GM12878 (cell line): Measurements from ENCODE around the gene CTIF. TPM values are rescaled to one million over a fixed set of nuclear protein-coding genes. Genes with fewer than 3 reads are reported as not detected.

Source experiments
- ATAC-seq: fragments of 200-7000 bp; cut with Tn5 transposase; 3 replicates; pipeline ENCODE4 v1.9.1; 2020; ENCODE audit warnings: mild to moderate bottlenecking, moderate library complexity
- BruUV-seq: library from RNA; stranded (reverse); fragments of 400-500 nt; replicated peaks from 2 replicates; lab custom pipeline; 2021; lab: Mats Ljungman, UMichigan
- CTCF ChIA-PET: fragments of 300-600 bp; sonication (Branson Sonifier 250); formaldehyde crosslinking; extraction: SDS; loops from one replicate; lab custom pipeline; 2021; ENCODE audit warnings: inconsistent platforms; lab: Yijun Ruan, JAX
- POLR2A ChIA-PET: fragments of 350-600 bp; formaldehyde crosslinking; extraction: SDS; loops from one replicate; lab custom pipeline; 2021; ENCODE audit warnings: inconsistent platforms; lab: Charles Lee
- RAD21 ChIA-PET: fragments of 300-600 bp; sonication (Branson Sonifier 250); formaldehyde crosslinking; loops from one replicate; lab custom pipeline; 2023; ENCODE audit warnings: antibody characterized with exemption; ENCODE audit not compliant: unreplicated experiment; lab: Charles Lee
- SMC1A ChIA-PET: fragments of 300-600 bp; sonication (Branson Sonifier 250); formaldehyde crosslinking; loops from one replicate; lab custom pipeline; 2023; ENCODE audit not compliant: unreplicated experiment, uncharacterized antibody; lab: Charles Lee
- DNase-seq: peaks from one replicate; pipeline ENCODE4 v3.0.0-alpha.2; 2011; ENCODE audit warnings: low read depth, low spot score
- FAIRE-seq: peaks from 3 replicates; lab custom pipeline; 2011; peaks lifted over from hg19 to GRCh38; lab: Jason Lieb, UNC
- H2AFZ ChIP-seq: 2 replicates; pipeline ENCODE4 v1.6.0; 2011; ENCODE audit warnings: low read depth, low read length, control low read depth; ENCODE audit not compliant: control insufficient read depth
- H3K27ac ChIP-seq: 2 replicates; pipeline ENCODE4 v1.5.1; 2011; ENCODE audit warnings: control low read depth; ENCODE audit not compliant: control insufficient read depth, insufficient read depth
- H3K27me3 ChIP-seq, 2 experiments: replicated peaks in 1 of 2; 2 replicates each; pipeline versions ENCODE4 v1.6.0 to v1.6.1; 2011; ENCODE audit warnings: low read length in 1 of 2; ENCODE audit not compliant: control insufficient read depth in 2 of 2, insufficient read depth in 2 of 2
- H3K36me3 ChIP-seq, 2 experiments: 2 replicates each; pipeline ENCODE4 v1.5.1; 2011; ENCODE audit warnings: low read length in 1 of 2; ENCODE audit not compliant: control insufficient read depth in 2 of 2, insufficient read depth in 2 of 2
- H3K4me1 ChIP-seq: 2 replicates; pipeline ENCODE4 v1.6.1; 2011; ENCODE audit warnings: mild to moderate bottlenecking, low read length, moderate library complexity, mixed read lengths; ENCODE audit not compliant: control insufficient read depth, insufficient read depth
- H3K4me2 ChIP-seq: 2 replicates; pipeline ENCODE4 v1.6.0; 2011; ENCODE audit warnings: control low read depth; ENCODE audit not compliant: control insufficient read depth, insufficient read depth
- H3K4me3 ChIP-seq: fragments of 200-600 bp; sonication (generic); 2 replicates; pipeline ENCODE4 v1.5.1; 2016
- H3K79me2 ChIP-seq: 2 replicates; pipeline ENCODE4 v1.6.0; 2011; ENCODE audit warnings: low read length; ENCODE audit not compliant: control insufficient read depth, insufficient read depth
- H3K9ac ChIP-seq: 2 replicates; pipeline ENCODE4 v1.8.0; 2011; ENCODE audit warnings: low read length, control low read depth, mixed read lengths; ENCODE audit not compliant: control insufficient read depth, insufficient read depth
- H3K9me3 ChIP-seq: replicated peaks from 3 replicates; pipeline ENCODE4 v1.5.1; 2011; ENCODE audit warnings: mild to moderate bottlenecking, low read length; ENCODE audit not compliant: control insufficient read depth, insufficient read depth
- H4K20me1 ChIP-seq: 2 replicates; pipeline ENCODE4 v1.6.0; 2011; ENCODE audit not compliant: control insufficient read depth, insufficient read depth
- CEBPB ChIP-seq, 2 experiments: fragments of 150-350 bp in 1 of 2; IDR thresholded peaks; 2 replicates each; pipeline ENCODE4 v1.6.1; 2012 to 2014; ENCODE audit warnings: low read depth in 2 of 2, low read length in 2 of 2, borderline replicate concordance in 1 of 2, inconsistent platforms in 1 of 2
- CREB1 ChIP-seq: IDR thresholded peaks from 2 replicates; pipeline ENCODE4 v1.6.1; 2012; ENCODE audit warnings: low read depth, mild to moderate bottlenecking, inconsistent platforms
- EZH2 ChIP-seq: IDR thresholded peaks from 2 replicates; pipeline ENCODE4 v1.6.1; 2012; ENCODE audit warnings: low read depth, mild to moderate bottlenecking, control low read depth, inconsistent platforms, low read length, borderline replicate concordance; ENCODE audit not compliant: control insufficient read depth
- NFYB ChIP-seq: IDR thresholded peaks from 2 replicates; pipeline ENCODE4 v1.6.1; 2011; ENCODE audit warnings: low read depth, mild to moderate bottlenecking, low read length, improper control_type of control experiment, moderate library complexity; ENCODE audit not compliant: insufficient read depth
- NRF1 ChIP-seq: conservative IDR thresholded peaks from 2 replicates; pipeline ENCODE4 v1.6.1; 2011; ENCODE audit warnings: mild to moderate bottlenecking, low read depth, low read length, improper control_type of control experiment
- POLR2A ChIP-seq: IDR thresholded peaks from 2 replicates; pipeline ENCODE4 v1.6.1; 2011; ENCODE audit warnings: low read depth, mild to moderate bottlenecking, low read length
- ZBTB4 ChIP-seq: fragments of 450-650 bp; formaldehyde crosslinking; IDR thresholded peaks from 2 replicates; pipeline ENCODE4 v1.4.0; 2022; ENCODE audit warnings: mild to moderate bottlenecking, moderate library complexity
- WGBS: methylation state at CpG from one replicate; pipeline ENCODE4 v1.1.6; 2016; ENCODE audit warnings: low lambda C conversion rate; ENCODE audit not compliant: insufficient replicate concordance, insufficient coverage; ENCODE audit errors: missing lambda C conversion rate; 5-methylcytosine and 5-hydroxymethylcytosine counted together
- in situ Hi-C: fragments of 300-500 bp; cut with MboI; formaldehyde crosslinking; loops from 9 replicates; pipeline ENCODE4 v1.14.3; 2018; ENCODE audit warnings: mixed read lengths
- intact Hi-C: fragments of 100-400 bp; cut with micrococcal nuclease; formaldehyde crosslinking; loops from one replicate; pipeline ENCODE4 v1.14.2; 2022; ENCODE audit not compliant: unreplicated experiment
- polyA plus RNA-seq, 11 experiments: library from polyadenylated mRNA; depleted of rRNA in 4 of 11; unstranded in 6 of 11; stranded (reverse) in 5 of 11; fragments of >200 nt; fragmentation: Nextera tagmentation in 4 of 11; fragmentation: Illumina TruSeq in 1 of 11; extraction: Ambion mirVana in 4 of 11; extraction: Trizol in 1 of 11; gene quantifications; 1 replicate in 1 of 11; 2 replicates in 10 of 11; pipeline versions ENCODE4 v1.2.1 to v1.2.3, GENCODE V29; 2011 to 2016; ENCODE audit warnings: inconsistent platforms in 2 of 11, missing spikeins in 2 of 11, low read depth in 1 of 11
- total RNA-seq, 4 experiments: library from RNA; depleted of rRNA in 3 of 4; stranded (reverse); fragments of >200 nt in 3 of 4; fragmentation: Illumina TruSeq in 1 of 4; extraction: Trizol in 1 of 4; gene quantifications; 2 replicates each; pipeline versions ENCODE4 v1.2.1 to v1.2.3, GENCODE V29; 2013 to 2021
- TF ChIP-seq, protein P1 (sequence below): IDR thresholded peaks from 2 replicates; pipeline ENCODE4 v1.6.1; 2011; ENCODE audit warnings: borderline replicate concordance, low read depth, mild to moderate bottlenecking, moderate library complexity, low read length; ENCODE audit not compliant: insufficient read depth, poor library complexity, severe bottlenecking
- TF ChIP-seq, protein P2 (sequence below), 3 experiments: IDR thresholded peaks in 2 of 3; conservative IDR thresholded peaks in 1 of 3; 2 replicates each; pipeline ENCODE4 v1.5.1; 2011; ENCODE audit warnings: low read depth in 3 of 3, low read length in 3 of 3, mild to moderate bottlenecking in 3 of 3, control low read depth in 2 of 3, moderate library complexity in 2 of 3, inconsistent platforms in 1 of 3, mixed read lengths in 1 of 3; ENCODE audit not compliant: control insufficient read depth in 2 of 3, insufficient read depth in 1 of 3; ENCODE audit errors: extremely low read depth in 1 of 3
- TF ChIP-seq, protein P3 (sequence below): IDR thresholded peaks from 2 replicates; pipeline ENCODE4 v1.6.1; 2012; ENCODE audit warnings: improper control_type of control experiment, low read depth, low read length; ENCODE audit not compliant: insufficient replicate concordance
- TF ChIP-seq, protein P4 (sequence below): IDR thresholded peaks from 2 replicates; pipeline ENCODE4 v1.6.1; 2012; ENCODE audit warnings: low read depth, low read length, improper control_type of control experiment

Gene CTIF
- total and polyA plus RNA-seq, 10 of the 15 experiments (the other 5 are each of a cell fraction or from before 2014, with no cell fraction given), result 0.06 to 11.6 (median 2.5) TPM

GRCh38 chr18:48611203-48611602, 72.4 kb downstream of the CTIF start:
- in situ Hi-C loops (no loop called here), intact Hi-C loops (no loop called here)
- SMC1A ChIA-PET, result no interaction called here
- no peak overlapping the region for H3K4me3 ChIP-seq
- BruUV-seq, result no TSS peak
- POLR2A ChIA-PET, result no interaction called here
- CTCF ChIA-PET, result no interaction called here
- DNase-seq, result no peak
- H2AFZ ChIP-seq, result no peak overlapping the region
- FAIRE-seq, result no peak
- H3K9ac ChIP-seq, result no peak overlapping the region
- no peak overlapping the region for H3K4me2 ChIP-seq
- H4K20me1 ChIP-seq, result no peaks in the 10 kb centered on the region; the same call in 1 of the 2 replicates
- no peaks in the 10 kb centered on the region for H3K79me2 ChIP-seq
- H3K27ac ChIP-seq, result no peak overlapping the region
- RAD21 ChIA-PET, result no interaction called here
- H3K4me1 ChIP-seq, result no peaks in the 10 kb centered on the region; the same call in 1 of the 2 replicates
- 73% methylated on average over 5 of the region's 5 CpGs for WGBS
- H3K36me3 ChIP-seq, result no peaks in the 10 kb centered on the region
- no peaks in the 10 kb centered on the region for H3K9me3 ChIP-seq
- H3K27me3 ChIP-seq, result no peaks in the 10 kb centered on the region
- no peak for ATAC-seq
- TF ChIP-seq NRF1 (no peak), POLR2A (no peak), NFYB (no peak), CREB1 (no peak), EZH2 (no peak), ZBTB4 (CRISPR knock-in tag) (no peak), CEBPB (IDR thresholded peaks at IDR 0.05; ENCODE audit: borderline replicate concordance in 1 of 2, low read depth in 2 of 2, low read length in 2 of 2) (no peak)
- TF ChIP-seq, protein P1, sequence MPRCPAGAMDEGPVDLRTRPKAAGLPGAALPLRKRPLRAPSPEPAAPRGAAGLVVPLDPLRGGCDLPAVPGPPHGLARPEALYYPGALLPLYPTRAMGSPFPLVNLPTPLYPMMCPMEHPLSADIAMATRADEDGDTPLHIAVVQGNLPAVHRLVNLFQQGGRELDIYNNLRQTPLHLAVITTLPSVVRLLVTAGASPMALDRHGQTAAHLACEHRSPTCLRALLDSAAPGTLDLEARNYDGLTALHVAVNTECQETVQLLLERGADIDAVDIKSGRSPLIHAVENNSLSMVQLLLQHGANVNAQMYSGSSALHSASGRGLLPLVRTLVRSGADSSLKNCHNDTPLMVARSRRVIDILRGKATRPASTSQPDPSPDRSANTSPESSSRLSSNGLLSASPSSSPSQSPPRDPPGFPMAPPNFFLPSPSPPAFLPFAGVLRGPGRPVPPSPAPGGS, result no peak
- TF ChIP-seq, protein P2, sequence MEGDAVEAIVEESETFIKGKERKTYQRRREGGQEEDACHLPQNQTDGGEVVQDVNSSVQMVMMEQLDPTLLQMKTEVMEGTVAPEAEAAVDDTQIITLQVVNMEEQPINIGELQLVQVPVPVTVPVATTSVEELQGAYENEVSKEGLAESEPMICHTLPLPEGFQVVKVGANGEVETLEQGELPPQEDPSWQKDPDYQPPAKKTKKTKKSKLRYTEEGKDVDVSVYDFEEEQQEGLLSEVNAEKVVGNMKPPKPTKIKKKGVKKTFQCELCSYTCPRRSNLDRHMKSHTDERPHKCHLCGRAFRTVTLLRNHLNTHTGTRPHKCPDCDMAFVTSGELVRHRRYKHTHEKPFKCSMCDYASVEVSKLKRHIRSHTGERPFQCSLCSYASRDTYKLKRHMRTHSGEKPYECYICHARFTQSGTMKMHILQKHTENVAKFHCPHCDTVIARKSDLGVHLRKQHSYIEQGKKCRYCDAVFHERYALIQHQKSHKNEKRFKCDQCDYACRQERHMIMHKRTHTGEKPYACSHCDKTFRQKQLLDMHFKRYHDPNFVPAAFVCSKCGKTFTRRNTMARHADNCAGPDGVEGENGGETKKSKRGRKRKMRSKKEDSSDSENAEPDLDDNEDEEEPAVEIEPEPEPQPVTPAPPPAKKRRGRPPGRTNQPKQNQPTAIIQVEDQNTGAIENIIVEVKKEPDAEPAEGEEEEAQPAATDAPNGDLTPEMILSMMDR (IDR thresholded peaks at IDR 0.05 in 2 of 3, conservative IDR thresholded peaks at IDR 0.05 in 1 of 3; ENCODE audit: control insufficient read depth in 2 of 3, extremely low read depth in 1 of 3, insufficient read depth in 1 of 3, low read depth in 3 of 3, low read length in 3 of 3), result no peak
- TF ChIP-seq, protein P3, sequence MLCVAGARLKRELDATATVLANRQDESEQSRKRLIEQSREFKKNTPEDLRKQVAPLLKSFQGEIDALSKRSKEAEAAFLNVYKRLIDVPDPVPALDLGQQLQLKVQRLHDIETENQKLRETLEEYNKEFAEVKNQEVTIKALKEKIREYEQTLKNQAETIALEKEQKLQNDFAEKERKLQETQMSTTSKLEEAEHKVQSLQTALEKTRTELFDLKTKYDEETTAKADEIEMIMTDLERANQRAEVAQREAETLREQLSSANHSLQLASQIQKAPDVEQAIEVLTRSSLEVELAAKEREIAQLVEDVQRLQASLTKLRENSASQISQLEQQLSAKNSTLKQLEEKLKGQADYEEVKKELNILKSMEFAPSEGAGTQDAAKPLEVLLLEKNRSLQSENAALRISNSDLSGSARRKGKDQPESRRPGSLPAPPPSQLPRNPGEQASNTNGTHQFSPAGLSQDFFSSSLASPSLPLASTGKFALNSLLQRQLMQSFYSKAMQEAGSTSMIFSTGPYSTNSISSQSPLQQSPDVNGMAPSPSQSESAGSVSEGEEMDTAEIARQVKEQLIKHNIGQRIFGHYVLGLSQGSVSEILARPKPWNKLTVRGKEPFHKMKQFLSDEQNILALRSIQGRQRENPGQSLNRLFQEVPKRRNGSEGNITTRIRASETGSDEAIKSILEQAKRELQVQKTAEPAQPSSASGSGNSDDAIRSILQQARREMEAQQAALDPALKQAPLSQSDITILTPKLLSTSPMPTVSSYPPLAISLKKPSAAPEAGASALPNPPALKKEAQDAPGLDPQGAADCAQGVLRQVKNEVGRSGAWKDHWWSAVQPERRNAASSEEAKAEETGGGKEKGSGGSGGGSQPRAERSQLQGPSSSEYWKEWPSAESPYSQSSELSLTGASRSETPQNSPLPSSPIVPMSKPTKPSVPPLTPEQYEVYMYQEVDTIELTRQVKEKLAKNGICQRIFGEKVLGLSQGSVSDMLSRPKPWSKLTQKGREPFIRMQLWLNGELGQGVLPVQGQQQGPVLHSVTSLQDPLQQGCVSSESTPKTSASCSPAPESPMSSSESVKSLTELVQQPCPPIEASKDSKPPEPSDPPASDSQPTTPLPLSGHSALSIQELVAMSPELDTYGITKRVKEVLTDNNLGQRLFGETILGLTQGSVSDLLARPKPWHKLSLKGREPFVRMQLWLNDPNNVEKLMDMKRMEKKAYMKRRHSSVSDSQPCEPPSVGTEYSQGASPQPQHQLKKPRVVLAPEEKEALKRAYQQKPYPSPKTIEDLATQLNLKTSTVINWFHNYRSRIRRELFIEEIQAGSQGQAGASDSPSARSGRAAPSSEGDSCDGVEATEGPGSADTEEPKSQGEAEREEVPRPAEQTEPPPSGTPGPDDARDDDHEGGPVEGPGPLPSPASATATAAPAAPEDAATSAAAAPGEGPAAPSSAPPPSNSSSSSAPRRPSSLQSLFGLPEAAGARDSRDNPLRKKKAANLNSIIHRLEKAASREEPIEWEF, result no peak
- TF ChIP-seq, protein P4, sequence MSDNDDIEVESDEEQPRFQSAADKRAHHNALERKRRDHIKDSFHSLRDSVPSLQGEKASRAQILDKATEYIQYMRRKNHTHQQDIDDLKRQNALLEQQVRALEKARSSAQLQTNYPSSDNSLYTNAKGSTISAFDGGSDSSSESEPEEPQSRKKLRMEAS, result no peak
